ENCODE measurements around the gene NCAM2. TPM values are rescaled to one million over a fixed set of nuclear protein-coding genes. Genes with fewer than 3 reads are reported as not detected.

Gene NCAM2
- total RNA-seq, 1 experiment from 2014 or later = not detected

GRCh38 chr21:21175798-21176334, 177.7 kb downstream of the NCAM2 start:
- TF ChIP-seq SP1 (IDR thresholded peaks at IDR 0.05; ENCODE audit: low read depth) (no peak), ZFX (IDR thresholded peaks at IDR 0.05) (no peak), RAD21 (IDR thresholded peaks at IDR 0.05; ENCODE audit: low read depth) (no peak), EZH2phosphoT487 (IDR thresholded peaks at IDR 0.05; ENCODE audit: borderline replicate concordance) (no peak), CTCF (IDR thresholded peaks at IDR 0.05 in 2 of 3, conservative IDR thresholded peaks at IDR 0.05 in 1 of 3; ENCODE audit: borderline replicate concordance in 1 of 3, insufficient read depth in 1 of 3, low read depth in 2 of 3, low read length in 2 of 3) (no peak), SIN3A (IDR thresholded peaks at IDR 0.05; ENCODE audit: low read depth) (no peak)

GRCh38 chr21:21177353-21177986, 179.3 kb downstream of the NCAM2 start:
- DNase-seq (ENCODE audit: low read depth, low spot score) (no peak), ATAC-seq (no peak)
- Histone ChIP-seq H3K4me3 (replicated peaks in 1 of 2; ENCODE audit: low read depth in 1 of 2, low read length in 2 of 2) (no peak overlapping the region), H3K9me3 (ENCODE audit: control insufficient read depth in 1 of 2, insufficient read depth in 1 of 2, low read depth in 1 of 2, low read length in 2 of 2) (peaks cover 5 to 17% of the 10 kb centered on the region in 2 experiments; a peak in 2 of 4 replicates), H3K4me2 (ENCODE audit: low read length) (no peak overlapping the region), H3K36me3 (ENCODE audit: control insufficient read depth in 1 of 2, insufficient read depth in 2 of 2, low read length in 2 of 2) (no peaks in the 10 kb centered on the region), H2AFZ (ENCODE audit: low read depth, low read length, poor library complexity, severe bottlenecking) (no peak overlapping the region), H3K79me2 (ENCODE audit: insufficient read depth, low read length) (no peaks in the 10 kb centered on the region), H3K4me1 (ENCODE audit: control insufficient read depth in 1 of 2, insufficient read depth in 2 of 2, low read length in 2 of 2) (no peaks in the 10 kb centered on the region), H3K9ac (ENCODE audit: low read length) (no peak overlapping the region), H4K20me1 (ENCODE audit: insufficient read depth) (no peaks in the 10 kb centered on the region), H3K27me3 (ENCODE audit: insufficient read depth, low read length) (no peaks in the 10 kb centered on the region), H3K9me2 (ENCODE audit: insufficient read depth) (no peaks in the 10 kb centered on the region), H3K27ac (ENCODE audit: low read depth, low read length) (no peak overlapping the region)
- no TSS peak for BruUV-seq (replicated peaks)
- RAD21 ChIA-PET (ENCODE audit: low non-redundant PET in 1 of 2, low total read pairs in 2 of 2, uncharacterized antibody in 2 of 2, unreplicated experiment in 2 of 2) = no interaction called here
- intact Hi-C loops (cut with micrococcal nuclease) = no loop called here
- POLR2A ChIA-PET = no interaction called here
- CTCF ChIA-PET = no interaction called here
- TF ChIP-seq YY1 (IDR thresholded peaks at IDR 0.05; ENCODE audit: extremely low read depth, insufficient replicate concordance, low read depth, low read length) (no peak), ATF3 (IDR thresholded peaks at IDR 0.05) (no peak), ELF1 (IDR thresholded peaks at IDR 0.05; ENCODE audit: borderline replicate concordance, low read depth) (no peak), SRF (IDR thresholded peaks at IDR 0.05; ENCODE audit: low read depth) (no peak), ZBTB33 (IDR thresholded peaks at IDR 0.05; ENCODE audit: extremely low read depth, insufficient replicate concordance, low read length) (no peak), RAD21 (IDR thresholded peaks at IDR 0.05; ENCODE audit: low read depth) (no peak), TCF7L2 (IDR thresholded peaks at IDR 0.05; ENCODE audit: borderline replicate concordance, extremely low read depth, insufficient read depth, insufficient read length) (no peak), POLR2AphosphoS5 (IDR thresholded peaks at IDR 0.05; ENCODE audit: low read depth, low read length) (no peak), JUND (IDR thresholded peaks at IDR 0.05) (no peak), ZNF274 (IDR thresholded peaks at IDR 0.05; ENCODE audit: low read depth, low read length) (no peak)

More at GRCh38 chr21:21175798-21176334, 177.7 kb downstream of the NCAM2 start:
- Histone ChIP-seq H2AFZ (ENCODE audit: low read depth, low read length, poor library complexity, severe bottlenecking) (no peak overlapping the region), H3K9me2 (ENCODE audit: insufficient read depth) (no peaks in the 10 kb centered on the region), H3K4me3 (replicated peaks in 1 of 2; ENCODE audit: low read depth in 1 of 2, low read length in 2 of 2) (no peak overlapping the region), H3K36me3 (ENCODE audit: control insufficient read depth in 1 of 2, insufficient read depth in 2 of 2, low read length in 2 of 2) (no peaks in the 10 kb centered on the region), H3K79me2 (ENCODE audit: insufficient read depth, low read length) (no peaks in the 10 kb centered on the region), H3K27me3 (ENCODE audit: insufficient read depth, low read length) (no peaks in the 10 kb centered on the region), H3K4me2 (ENCODE audit: low read length) (no peak overlapping the region), H3K27ac (ENCODE audit: low read depth, low read length) (no peak overlapping the region), H3K4me1 (ENCODE audit: control insufficient read depth in 1 of 2, insufficient read depth in 2 of 2, low read length in 2 of 2) (no peaks in the 10 kb centered on the region), H3K9me3 (ENCODE audit: control insufficient read depth in 1 of 2, insufficient read depth in 1 of 2, low read depth in 1 of 2, low read length in 2 of 2) (peaks cover 5 to 8% of the 10 kb centered on the region in 2 experiments; a peak in 2 of 4 replicates), H4K20me1 (ENCODE audit: insufficient read depth) (no peaks in the 10 kb centered on the region), H3K9ac (ENCODE audit: low read length) (no peak overlapping the region)
- no TSS peak for BruUV-seq (replicated peaks)
- CTCF ChIA-PET = no interaction called here
- intact Hi-C loops (cut with micrococcal nuclease) = no loop called here
- no peak for ATAC-seq
- POLR2A ChIA-PET = no interaction called here
- RAD21 ChIA-PET (ENCODE audit: low non-redundant PET in 1 of 2, low total read pairs in 2 of 2, uncharacterized antibody in 2 of 2, unreplicated experiment in 2 of 2) = no interaction called here
- DNase-seq (ENCODE audit: low read depth, low spot score) = no peak

All from HCT116 (cell line).